GM19328 (cell line): ENCODE measurements around the gene ABR.

Experiments used
- ATAC-seq: cut with Tn5 transposase; IDR thresholded peaks from one replicate; pipeline ENCODE4 v1.9.1; 2021; ENCODE audit warnings: mild to moderate bottlenecking, moderate library complexity; ENCODE audit not compliant: unreplicated experiment

ABR gene

DNA sequence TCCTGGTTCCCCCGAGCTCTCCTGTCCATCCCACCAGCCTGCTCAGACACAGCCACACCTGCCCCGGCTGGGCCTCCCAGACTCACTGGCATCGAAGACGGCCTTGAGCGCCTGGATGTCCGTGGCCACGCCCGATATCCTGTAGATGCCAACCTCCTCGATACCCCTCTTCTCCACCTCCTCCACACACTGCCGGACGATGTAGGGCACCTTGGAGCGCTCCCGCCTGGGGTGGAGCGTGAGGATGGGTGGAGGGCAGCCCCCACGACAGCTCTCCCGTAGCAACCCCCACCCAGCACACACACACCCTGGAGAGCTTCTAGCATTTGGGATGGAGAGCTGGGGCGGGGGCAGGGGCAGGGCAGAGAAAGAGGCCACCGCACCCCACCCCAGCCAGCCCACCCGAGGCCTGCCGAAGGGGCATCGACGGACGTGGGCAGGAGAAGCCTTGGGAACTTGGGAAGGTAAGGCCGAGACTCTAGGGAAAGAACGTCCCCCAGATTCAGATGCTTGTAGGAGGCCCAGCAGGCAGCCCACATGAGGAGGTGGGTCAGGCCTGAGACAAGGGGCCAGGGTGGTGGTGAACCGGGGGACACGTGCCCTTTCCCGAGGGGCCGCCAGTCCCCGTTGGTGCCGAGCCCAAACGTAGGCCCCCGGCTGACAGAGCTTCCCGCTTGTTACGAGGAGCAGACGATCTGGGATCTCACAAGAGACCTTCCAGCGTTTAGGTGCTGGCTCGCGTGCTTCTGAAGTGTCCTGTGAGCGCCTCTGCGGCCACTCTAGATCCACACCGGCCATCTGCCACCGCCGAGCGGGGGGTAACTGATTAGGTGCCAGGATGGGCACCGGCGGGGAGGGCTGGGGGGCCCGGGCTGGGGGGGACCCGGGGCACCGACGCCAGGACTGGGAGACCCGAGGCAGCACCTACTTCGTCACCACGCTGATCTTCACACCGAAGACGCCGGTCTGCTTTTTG is 167.7 kb downstream of the ABR start:
- ATAC-seq = no peak

DNA sequence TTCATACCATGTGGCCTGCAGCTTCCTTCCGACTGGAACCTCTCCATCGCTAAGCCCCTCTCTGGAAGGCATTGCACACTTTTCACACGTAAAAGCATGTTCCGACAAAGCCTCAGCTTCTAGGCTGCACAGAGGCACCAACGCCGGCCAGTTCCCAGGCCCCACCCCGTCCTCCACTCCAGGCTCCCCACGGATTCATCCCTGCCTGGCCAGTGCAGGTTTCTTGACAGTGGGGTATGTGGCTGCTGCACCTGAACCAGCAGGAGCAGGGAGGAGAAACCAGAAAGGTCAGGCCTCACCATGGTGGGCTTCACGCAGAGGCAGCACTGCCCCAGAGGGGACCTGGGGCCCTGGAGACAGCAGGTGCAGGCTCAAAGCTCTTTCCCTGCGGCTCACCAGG is 168.6 kb downstream of the ABR start:
- no peak for ATAC-seq

DNA sequence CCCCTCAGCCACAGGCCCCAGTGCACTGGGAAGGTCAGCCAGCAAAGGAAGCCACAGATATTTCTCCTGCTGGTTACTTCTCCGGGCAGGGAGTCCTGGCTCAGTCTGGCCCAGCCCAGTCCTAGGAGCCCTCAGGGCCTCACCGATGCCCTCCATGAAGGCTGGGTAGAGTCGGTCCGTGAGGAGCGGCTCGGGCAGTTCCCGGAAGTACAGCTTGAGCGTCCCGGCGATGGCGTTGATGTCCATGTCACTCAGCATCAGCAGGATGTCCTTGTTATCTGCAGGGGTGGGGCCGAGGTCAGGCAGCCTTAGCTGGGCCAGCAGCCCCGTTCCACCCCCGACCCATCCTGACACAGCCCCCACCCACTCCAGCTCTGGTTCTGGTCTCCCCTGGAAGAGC is 169.2 kb downstream of the ABR start:
- no peak for ATAC-seq

DNA sequence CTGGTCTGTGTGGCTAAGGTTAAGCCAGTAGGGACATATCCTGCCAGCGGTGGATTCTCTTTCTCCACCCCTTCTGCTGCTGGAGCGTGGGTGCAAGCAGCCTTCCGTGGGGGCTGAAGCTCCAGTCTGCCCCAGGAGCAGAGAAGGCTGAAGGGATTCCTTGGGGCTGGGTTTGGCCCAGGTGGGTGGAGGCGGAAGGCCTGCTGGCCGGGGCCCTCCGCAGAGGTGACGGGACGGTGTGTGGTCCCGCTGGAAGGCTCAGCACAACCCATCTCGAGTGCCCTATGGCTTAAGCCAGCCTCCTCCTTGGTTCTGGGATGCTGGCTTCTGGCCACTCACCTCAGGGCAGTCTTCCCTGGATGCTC is 169.7 kb downstream of the ABR start:
- ATAC-seq = no peak

DNA sequence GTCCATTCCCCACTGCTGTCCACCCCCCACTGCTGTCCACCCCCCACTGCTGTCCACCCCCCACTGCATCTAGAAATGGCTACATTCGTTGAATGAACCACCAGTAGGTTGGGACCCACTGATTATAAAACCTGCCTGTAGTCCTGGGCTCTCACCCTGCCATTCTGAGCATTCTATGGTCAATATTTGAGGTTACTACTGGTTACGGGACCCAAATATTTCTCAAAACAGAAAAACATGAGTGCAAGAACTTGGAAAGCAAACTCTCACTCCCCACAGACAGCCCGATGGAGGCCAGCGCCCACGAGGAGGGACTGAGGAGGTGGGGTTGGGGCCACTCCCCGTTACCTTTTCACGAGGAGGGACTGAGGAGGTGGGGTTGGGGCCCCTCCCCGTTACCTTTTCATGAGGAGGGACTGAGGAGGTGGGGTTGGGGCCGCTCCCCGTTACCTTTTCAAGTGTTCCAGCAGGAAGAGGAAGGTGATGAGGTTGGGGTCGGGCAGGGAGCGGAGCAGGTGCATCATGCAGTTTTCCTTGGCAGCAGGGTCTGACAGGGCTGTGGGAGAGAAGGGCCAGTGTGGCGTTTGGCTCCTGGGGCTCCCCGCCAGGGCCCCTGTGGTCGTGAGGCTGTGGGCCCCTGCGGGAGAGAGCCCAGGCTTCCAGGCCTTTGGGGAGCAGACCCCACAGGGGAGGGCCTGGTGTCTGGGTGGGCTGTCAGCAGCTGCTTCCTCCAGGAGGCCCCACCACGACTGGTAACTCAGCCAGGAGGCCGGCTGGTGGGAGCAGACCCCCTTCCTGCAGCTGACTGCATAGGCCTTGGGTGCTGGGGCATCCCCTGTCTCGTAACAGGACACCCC is 170.3 kb downstream of the ABR start:
- ATAC-seq = no peak

DNA sequence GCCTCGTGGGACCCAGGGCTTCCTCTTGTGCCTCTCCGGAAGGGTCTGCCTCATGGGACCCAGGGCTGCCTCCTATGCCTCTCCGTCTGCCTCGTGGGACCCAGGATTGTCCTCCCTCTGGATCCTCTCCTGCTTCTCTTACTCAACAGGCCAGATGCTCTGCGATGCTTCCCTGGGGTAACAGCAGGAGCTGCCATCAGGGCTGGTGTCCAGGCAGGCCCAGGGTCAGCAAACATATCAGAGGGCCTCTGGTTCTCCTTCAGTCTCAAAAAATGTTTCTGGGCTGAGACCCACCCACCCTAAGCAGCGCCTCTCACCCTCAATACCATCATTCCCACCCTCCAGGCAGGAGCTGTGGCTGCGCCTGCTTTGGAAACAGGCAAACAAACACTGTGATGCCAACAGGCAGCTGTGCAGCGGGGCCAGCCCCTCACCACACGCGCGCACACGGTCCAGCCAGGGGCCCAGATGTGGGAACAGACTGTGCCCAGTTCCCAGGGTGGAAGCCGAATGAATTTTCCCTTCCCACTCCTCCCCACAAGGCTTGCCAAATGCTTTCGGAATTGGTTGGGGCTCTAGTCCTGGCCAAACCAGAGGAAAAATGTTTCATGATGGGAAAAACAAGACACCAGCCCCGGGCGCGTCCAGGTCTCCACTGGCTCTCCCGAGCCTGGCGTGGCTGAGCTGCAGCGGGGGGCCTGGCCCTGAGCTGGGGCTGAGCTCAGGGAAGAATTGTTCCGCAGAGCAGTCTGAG is 171.6 kb downstream of the ABR start:
- no peak for ATAC-seq

DNA sequence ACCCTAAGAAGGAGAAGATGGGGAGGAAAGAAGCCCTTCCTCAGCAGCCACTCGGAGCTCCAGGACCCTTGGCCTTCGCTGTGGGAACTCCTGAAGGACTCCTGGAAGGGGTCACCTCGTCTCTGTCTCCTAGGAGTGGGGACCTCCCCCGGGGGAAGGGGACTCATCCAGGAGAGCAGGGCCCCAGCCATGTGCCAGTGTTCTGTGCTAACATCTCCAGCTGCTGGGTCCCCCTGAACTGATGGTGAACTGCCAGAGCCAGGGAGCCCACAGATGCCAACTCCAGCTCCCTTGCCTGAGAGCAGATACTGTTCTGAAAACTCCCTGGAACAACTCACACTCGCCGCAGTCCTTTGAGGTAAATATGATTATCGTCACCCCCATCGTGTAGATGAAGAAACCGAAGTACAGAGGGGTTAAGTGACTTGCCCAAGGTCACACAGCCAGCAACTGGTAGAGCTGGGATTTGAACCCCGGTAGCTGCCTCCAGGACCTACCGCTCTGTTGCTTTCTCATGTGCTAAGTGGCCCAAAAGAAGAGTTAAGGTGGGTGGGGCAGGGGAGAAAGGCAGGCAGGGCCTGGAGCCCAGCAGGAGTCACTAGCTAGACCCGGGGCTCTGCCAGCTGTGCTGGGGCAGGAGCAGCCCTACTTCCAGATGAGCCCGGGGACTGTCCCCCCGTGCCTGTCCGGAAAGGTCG is 172.3 kb downstream of the ABR start:
- no peak for ATAC-seq

DNA sequence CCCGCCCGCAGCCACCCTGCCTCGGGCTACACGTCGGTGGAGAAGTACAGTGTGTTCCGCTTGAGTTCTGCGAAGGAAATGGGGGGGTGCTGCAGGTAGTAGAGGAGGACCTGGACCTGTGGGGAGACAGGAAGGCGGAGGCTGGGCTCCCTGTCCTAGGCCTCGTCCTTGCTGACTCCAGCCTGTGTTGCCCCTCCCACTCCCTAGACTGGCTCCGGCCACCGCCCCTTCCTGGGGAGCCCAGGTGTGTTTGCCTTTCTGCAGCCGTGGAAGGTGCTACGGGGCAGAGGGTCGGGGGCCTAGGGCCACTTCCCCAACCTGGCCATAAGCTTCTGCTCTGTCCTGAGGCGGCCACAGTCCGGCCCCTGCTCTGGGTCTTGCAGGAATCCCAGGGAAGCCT is 173.7 kb downstream of the ABR start:
- ATAC-seq = no peak

DNA sequence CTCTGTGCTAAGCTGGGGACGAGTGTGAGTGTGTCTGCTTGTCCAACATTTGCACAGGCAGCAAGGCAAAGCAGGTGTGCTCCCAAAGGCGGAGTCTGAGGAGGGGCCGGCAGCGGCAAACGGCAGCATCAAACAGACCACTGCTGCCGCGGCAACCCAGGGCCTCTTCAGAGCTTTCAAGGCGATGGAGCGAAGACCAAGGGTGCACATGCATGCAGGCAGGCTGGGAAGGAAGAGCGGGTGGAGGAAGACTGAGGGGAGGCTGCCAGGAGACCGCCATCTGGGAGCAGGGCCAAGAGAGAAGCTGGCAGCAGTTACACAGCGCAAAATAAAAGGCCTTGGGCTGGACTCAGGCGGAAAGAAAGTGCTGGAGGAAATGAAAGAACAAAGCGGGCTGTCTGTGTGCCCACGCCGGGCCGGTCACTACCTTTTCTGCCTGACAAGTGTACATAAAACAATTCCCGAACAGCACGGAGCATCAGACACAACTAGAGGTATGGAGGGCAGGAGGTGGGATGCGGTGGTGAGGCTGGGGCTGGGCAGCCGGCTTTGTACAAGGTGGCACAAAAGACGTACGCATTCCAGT is 174.3 kb downstream of the ABR start:
- ATAC-seq = no peak

DNA sequence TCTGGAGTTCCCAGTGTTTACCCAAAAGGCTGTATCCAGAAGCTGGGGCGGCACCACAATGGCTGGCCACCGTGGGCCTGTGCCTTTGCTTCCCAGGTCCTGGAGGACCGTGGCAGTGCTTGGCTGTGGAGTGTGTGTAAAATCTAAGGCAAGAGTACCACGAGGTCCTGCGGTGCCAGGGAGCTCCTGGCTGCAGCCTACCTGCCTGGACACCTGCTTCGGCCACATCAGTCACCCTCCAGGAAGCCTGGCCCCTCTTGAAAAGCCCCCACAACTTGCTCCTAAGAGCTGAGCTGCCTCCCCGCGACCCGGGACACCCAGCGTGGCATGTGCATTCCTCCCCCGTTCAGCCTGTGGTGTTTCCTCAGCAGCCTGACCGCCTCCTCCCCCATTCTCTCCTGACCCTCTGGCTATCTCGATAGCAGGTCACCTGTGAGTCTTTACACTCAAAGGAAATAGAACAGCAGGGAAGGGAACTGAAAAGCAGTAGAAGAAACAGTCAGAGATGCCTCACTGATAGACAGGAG is 174.9 kb downstream of the ABR start:
- ATAC-seq = no peak

DNA sequence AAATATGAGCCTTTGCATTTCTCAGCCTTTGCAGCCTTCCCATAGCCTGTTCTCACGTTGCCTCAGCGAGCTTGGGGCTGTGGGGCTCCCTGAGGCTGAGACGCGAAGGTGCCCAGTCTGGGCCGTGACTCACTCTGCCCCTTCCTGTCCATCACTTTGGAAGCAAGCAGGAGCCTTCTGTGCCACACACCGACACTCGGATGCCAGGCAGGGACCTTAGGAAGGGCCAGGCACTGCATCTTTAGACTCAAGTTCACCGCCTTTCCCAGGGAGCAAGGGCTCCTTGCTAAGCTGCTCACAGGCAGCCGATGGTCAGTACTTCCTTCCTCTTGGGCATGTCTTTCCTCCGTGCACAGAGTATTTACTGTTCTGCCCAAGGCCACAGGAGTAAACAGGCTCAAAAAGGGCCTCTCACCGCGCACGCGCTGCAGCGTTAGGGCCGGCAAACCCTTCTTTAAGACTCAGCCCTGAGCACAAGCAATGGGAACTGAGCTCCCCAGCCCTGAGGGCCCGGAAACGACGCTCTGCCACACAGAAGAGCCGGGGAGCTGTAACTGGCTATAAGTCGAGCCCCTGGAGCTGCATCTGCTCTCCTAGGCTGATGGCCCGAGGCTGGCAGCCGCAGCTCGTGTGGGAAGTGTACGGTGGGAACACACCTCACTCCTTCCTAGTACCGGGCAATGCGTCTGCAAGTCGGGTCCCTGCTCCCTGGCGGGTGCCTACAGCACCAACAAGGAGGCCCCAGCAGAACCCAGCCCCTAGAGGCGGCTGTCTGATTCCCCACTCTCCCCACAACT is 175.6 kb downstream of the ABR start:
- no peak for ATAC-seq

DNA sequence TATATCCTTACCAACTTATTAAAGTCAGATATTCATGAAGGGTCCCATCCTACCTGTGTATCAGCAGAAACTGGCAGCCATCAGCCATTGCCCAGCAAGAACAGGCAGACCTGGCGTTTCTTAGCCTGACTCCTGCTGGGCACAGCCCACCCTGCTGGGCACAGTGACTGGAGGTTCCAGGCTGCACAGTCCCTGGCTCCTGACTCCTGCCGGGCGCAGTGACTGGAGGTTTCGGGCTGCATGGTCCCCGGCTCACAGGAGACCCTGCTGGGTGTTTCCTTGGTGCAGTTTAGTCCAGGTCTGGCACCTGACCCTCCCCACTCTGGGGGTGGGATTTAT is 176.2 kb downstream of the ABR start:
- no peak for ATAC-seq

DNA sequence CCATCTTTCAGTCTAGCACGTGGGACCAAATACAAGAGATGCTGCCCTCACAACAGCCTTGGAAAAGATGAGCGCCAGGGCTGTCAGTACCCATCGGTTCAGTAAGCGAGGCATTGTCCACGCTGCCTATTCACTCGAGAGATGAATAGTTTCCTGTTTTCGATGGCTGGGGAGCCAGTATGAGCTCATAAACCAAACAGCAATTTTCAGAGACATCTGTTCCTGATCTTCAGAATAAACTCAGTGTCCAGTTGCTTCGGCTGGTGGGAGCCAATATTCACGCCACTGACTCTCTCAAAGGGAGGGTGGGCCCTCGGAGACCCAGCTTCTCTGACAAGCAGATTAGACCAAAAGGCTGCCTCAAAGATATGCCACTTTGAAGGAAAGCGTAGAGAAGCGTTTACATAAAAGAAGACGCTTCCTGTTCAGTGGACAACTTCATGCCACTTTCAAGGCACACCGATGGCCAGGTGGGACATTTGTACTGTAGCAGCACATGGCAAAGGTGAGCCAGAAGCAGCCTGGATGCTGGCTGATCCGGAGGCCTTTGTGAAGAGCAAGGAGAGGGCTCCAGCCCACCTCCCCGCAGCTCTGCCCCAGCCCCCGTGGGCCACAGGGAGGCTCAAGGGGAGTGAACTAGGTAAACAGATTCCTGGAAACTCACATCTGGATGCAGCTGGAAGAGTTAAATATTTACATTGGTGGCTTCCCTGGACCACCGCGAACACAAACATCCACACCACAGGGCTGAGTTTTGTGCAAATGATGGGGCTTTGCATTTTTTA is 176.8 kb downstream of the ABR start:
- ATAC-seq = no peak

DNA sequence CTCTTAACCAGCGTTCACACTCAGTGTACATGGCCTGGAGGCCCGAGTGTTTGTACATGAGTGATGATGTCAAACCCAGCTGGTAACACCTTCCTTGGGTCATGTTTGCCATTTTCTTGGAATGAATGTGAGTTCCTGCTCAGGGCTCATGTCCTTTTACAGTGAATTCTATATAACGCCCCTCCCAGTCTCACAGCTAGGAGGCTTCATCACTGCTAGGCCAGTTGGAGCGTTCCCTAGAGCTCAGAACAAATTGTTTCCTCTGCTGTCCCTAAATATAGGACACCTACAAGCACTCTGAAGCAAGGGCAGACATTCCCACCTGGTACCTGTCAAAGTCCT is 177.4 kb downstream of the ABR start:
- no peak for ATAC-seq

DNA sequence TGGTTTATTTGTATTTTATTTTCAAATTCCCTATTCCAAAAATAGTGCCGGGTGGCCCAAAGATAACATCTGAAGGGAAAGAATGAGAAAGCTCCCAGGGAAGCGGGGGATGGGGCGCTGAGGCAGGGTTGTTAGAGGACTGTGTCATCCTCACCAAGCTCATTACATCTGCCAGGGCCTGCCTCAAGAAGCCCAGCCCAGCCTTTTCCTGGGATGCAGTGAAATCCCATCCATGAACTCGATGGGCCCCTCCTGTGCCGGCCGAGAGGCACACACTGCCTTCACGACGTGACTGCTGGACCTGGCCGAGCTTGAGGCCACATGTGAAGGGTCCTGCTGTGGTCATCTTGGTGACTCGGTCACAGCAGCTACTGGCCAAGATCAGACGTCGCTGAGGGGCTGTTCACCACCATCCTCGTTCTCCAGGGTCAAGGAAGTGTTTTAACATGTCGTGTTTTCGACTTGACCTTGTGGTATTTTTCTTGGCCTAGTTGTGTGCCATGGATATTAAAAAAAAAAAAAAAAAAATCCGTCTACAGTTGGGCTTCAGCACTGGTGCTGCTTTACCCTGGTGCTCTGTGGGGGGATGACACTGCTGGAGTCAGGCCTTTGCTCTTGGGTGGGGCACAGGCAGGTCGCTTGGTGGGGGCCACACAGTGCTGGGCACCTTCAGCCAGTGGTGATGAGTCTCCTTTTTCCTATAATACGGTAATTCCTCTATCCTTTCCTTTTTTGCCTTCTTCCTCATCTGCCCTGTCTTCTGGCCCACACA is 178.0 kb downstream of the ABR start:
- ATAC-seq = no peak

DNA sequence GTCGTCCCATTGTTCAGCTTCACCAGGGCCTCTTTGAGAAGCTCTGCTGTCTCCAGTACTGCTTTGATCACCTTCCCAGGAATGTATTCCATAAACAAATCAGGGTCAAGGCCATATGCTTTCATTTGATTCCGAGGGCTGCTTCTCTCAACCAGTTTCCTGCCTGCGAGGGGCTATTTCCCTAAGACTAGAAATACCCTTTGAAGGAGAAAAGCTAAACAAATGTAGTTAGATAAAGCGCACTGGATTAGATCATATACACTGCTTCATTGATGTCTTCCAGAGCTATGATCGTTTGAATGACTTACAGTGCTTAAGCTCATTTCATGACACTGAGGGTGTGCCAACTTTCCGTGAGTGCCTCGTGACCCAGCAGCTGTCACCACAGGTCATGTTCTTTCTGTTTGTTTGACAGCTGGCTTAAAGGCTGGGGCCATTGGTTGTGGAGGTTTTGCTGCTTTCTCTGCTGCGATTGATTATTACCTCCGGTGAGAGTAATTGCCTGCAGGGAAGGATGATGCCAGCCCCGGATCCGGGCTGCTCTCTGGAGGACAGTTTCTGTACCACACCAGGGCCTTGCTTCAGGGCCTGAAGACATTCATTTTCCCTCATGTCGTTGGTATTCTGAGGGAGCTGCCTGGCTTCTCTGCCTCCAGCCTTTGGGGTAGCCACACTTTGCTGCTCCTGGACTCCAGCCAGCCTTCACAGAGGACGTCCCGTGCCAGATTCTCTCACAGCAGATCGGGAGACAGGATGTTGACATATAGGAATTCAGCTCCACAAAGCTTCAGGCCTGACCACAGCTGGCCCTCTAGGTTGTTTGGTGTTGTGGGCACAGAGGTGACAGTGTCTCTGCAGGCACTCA is 179.0 kb downstream of the ABR start:
- ATAC-seq = no peak

DNA sequence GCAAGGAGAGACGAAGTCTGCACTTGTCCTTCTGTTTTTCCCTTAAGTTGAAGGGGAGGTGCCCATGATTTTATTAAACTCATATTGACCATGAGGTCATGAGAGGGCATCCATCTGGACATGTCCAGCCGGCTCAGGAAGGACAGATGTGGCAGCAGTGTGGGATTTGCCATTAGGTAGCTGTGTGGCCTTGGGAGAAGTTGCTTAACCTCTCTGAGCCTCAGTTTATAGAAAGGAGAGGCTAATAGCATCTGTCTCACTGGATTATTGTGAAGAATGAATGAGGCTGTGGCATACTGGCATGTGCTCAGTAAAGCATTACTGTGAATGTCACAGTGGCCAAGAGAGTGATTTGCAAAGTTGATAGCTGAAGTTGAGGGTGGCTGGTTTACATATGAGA is 181.7 kb downstream of the ABR start:
- no peak for ATAC-seq
